Measurements from ENCODE around the gene SYT2. TPM values are rescaled to one million over a fixed set of nuclear protein-coding genes. Genes with fewer than 3 reads are reported as not detected.

The SYT2 gene
- total RNA-seq, 1 experiment from 2014 or later = not detected

GRCh38 chr1:202567738-202568137 lies 142.5 kb downstream of the SYT2 start:
- Mint-ChIP-seq H3K27ac (ENCODE audit: unreplicated experiment) (no peak overlapping the region), H3K4me3 (ENCODE audit: low read depth, unreplicated experiment) (no peak overlapping the region), H3K36me3 (ENCODE audit: insufficient read depth, unreplicated experiment) (peaks cover 7% of the 10 kb centered on the region), H3K4me1 (ENCODE audit: low read depth, unreplicated experiment) (no peaks in the 10 kb centered on the region), H3K9me3 (ENCODE audit: low read depth, unreplicated experiment) (no peaks in the 10 kb centered on the region), H3K27me3 (ENCODE audit: unreplicated experiment) (no peaks in the 10 kb centered on the region)
- DNase-seq = no peak
- CTCF ChIA-PET = interaction anchor here (1.1 kb wide), 1 partner anchor 19 kb away, joined by 3 read pairs; no protein-coding TSS in a partner anchor
- intact Hi-C loops (cut with micrococcal nuclease; ENCODE audit: unreplicated experiment) = no loop called here
- no TSS peak for BruUV-seq (replicated peaks)
- no peak for TF ChIP-seq CTCF (IDR thresholded peaks at IDR 0.05; ENCODE audit: unreplicated experiment)

- Mint-ChIP-seq H3K9me3 (ENCODE audit: low read depth, unreplicated experiment) (no peaks in the 10 kb centered on the region), H3K36me3 (ENCODE audit: insufficient read depth, unreplicated experiment) (peaks cover 7% of the 10 kb centered on the region), H3K4me3 (ENCODE audit: low read depth, unreplicated experiment) (no peak overlapping the region), H3K27me3 (ENCODE audit: unreplicated experiment) (no peaks in the 10 kb centered on the region), H3K27ac (ENCODE audit: unreplicated experiment) (no peak overlapping the region), H3K4me1 (ENCODE audit: low read depth, unreplicated experiment) (no peaks in the 10 kb centered on the region)
- intact Hi-C loops (cut with micrococcal nuclease; ENCODE audit: unreplicated experiment) = no loop called here
- TF ChIP-seq CTCF (IDR thresholded peaks at IDR 0.05; ENCODE audit: unreplicated experiment) = no peak
- no peak for DNase-seq
- CTCF ChIA-PET = no interaction called here
- BruUV-seq (replicated peaks) = no TSS peak
Measured at GRCh38 chr1:202565890-202566602, 144.2 kb downstream of the SYT2 start.

GRCh38 chr1:202564958-202565495 lies 145.2 kb downstream of the SYT2 start:
- peaks cover 7% of the 10 kb centered on the region for H3K36me3 Mint-ChIP-seq (ENCODE audit: insufficient read depth, unreplicated experiment)
- no peak for TF ChIP-seq CTCF (IDR thresholded peaks at IDR 0.05; ENCODE audit: unreplicated experiment)
- CTCF ChIA-PET = no interaction called here
- H3K27ac Mint-ChIP-seq (ENCODE audit: unreplicated experiment) = no peak overlapping the region
- no peak for DNase-seq
- H3K9me3 Mint-ChIP-seq (ENCODE audit: low read depth, unreplicated experiment) = no peaks in the 10 kb centered on the region
- no TSS peak for BruUV-seq (replicated peaks)
- H3K27me3 Mint-ChIP-seq (ENCODE audit: unreplicated experiment) = no peaks in the 10 kb centered on the region
- no peak overlapping the region for H3K4me3 Mint-ChIP-seq (ENCODE audit: low read depth, unreplicated experiment)
- intact Hi-C loops (cut with micrococcal nuclease; ENCODE audit: unreplicated experiment) = no loop called here
- no peaks in the 10 kb centered on the region for H3K4me1 Mint-ChIP-seq (ENCODE audit: low read depth, unreplicated experiment)

GRCh38 chr1:202563818-202564217 lies 146.4 kb downstream of the SYT2 start:
- Mint-ChIP-seq H3K4me1 (ENCODE audit: low read depth, unreplicated experiment) (no peaks in the 10 kb centered on the region), H3K36me3 (ENCODE audit: insufficient read depth, unreplicated experiment) (peaks cover 7% of the 10 kb centered on the region), H3K9me3 (ENCODE audit: low read depth, unreplicated experiment) (no peaks in the 10 kb centered on the region), H3K27me3 (ENCODE audit: unreplicated experiment) (no peaks in the 10 kb centered on the region), H3K27ac (ENCODE audit: unreplicated experiment) (no peak overlapping the region), H3K4me3 (ENCODE audit: low read depth, unreplicated experiment) (no peak overlapping the region)
- intact Hi-C loops (cut with micrococcal nuclease; ENCODE audit: unreplicated experiment) = loop anchor here (2.0 kb wide), 1 partner anchor 63 kb away; no protein-coding TSS in a partner anchor
- CTCF ChIA-PET = interaction anchor here (0.7 kb wide), 1 partner anchor 135 kb away, joined by 4 read pairs; no protein-coding TSS in a partner anchor
- no TSS peak for BruUV-seq (replicated peaks)
- no peak for DNase-seq
- TF ChIP-seq CTCF (IDR thresholded peaks at IDR 0.05; ENCODE audit: unreplicated experiment) = no peak

All from Calu3 (cell line).